ENCODE measurements around the gene ERC2. TPM values are rescaled to one million over a fixed set of nuclear protein-coding genes. Genes with fewer than 3 reads are reported as not detected.

The ERC2 gene
- total RNA-seq, 2 donors from 2014 or later = 0.21 to 0.30 TPM

DNA sequence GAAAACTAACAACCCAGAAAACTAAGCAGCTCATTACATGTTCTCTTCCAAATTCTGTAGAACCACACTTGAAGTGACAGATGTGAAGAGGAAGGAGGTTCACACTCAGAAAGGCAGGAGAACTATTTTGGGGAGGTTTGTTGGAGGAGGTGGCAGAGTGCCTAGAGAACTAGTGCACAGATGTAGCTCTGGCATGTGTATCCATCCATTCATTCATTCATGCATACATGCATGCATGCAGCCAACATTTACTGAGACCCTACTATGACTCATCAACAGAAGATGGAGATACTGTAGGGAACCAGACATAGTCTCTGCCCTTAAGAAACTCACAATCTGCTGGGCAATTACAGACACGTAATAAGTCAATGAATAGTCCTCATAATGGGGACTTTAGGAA lies 116.7 kb downstream of the ERC2 start:
- Histone ChIP-seq H3K4me1 (no peaks in the 10 kb centered on the region), H3K9ac (ENCODE audit: low read depth in 2 of 2, low read length in 2 of 2) (no peak overlapping the region), H3K27me3 (no peaks in the 10 kb centered on the region), H3K27ac (no peak overlapping the region), H3K4me3 (no peak overlapping the region), H3K36me3 (no peaks in the 10 kb centered on the region), H3K9me3 (no peaks in the 10 kb centered on the region)
- no peak for DNase-seq
- TF ChIP-seq, protein P1, sequence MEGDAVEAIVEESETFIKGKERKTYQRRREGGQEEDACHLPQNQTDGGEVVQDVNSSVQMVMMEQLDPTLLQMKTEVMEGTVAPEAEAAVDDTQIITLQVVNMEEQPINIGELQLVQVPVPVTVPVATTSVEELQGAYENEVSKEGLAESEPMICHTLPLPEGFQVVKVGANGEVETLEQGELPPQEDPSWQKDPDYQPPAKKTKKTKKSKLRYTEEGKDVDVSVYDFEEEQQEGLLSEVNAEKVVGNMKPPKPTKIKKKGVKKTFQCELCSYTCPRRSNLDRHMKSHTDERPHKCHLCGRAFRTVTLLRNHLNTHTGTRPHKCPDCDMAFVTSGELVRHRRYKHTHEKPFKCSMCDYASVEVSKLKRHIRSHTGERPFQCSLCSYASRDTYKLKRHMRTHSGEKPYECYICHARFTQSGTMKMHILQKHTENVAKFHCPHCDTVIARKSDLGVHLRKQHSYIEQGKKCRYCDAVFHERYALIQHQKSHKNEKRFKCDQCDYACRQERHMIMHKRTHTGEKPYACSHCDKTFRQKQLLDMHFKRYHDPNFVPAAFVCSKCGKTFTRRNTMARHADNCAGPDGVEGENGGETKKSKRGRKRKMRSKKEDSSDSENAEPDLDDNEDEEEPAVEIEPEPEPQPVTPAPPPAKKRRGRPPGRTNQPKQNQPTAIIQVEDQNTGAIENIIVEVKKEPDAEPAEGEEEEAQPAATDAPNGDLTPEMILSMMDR (IDR thresholded peaks at IDR 0.05) = no peak
- intact Hi-C loops (cut with DNase I) = no loop called here

DNA sequence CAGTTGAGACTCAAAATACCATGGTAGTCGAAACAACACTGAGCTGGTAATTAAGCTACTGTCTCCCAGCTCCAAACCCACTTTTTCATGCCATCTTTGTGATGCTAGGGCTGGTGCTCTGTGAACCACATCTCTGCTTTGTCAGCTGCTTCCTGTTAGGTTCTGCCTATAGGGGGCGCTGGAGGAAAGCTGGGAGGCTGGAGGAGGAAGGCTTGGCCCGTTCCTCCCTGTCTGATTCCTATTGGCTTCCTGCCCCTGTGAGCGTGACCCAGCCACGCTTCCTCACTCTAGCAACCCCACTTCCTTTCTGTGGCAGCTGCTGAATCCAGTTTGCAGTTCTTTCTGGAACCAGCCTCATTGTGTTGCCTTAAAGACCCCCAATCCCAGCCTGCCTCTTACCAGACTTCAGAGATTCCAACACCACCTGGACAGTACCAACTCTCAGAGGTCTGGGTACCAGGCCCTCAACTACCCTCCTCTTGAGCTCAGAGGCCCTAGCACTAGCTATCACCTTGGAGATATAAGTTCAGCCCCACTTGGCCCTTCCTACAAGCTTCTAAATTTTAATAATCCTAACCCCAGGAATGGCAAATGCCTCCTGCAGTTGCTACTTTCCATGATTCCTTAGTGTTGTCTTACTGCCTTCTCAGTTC lies 120.9 kb downstream of the ERC2 start:
- H3K27ac ChIP-seq = no peak overlapping the region
- H3K9ac ChIP-seq (ENCODE audit: low read depth in 2 of 2, low read length in 2 of 2) = no peak overlapping the region
- H3K4me1 ChIP-seq = no peaks in the 10 kb centered on the region
- DNase-seq = peak; percentile 32
- intact Hi-C loops (cut with DNase I) = no loop called here
- H3K4me3 ChIP-seq = no peak overlapping the region
- no peaks in the 10 kb centered on the region for H3K27me3 ChIP-seq
- H3K36me3 ChIP-seq = no peaks in the 10 kb centered on the region
- H3K9me3 ChIP-seq = no peaks in the 10 kb centered on the region
- TF ChIP-seq, protein P1 (IDR thresholded peaks at IDR 0.05) = no peak

DNA sequence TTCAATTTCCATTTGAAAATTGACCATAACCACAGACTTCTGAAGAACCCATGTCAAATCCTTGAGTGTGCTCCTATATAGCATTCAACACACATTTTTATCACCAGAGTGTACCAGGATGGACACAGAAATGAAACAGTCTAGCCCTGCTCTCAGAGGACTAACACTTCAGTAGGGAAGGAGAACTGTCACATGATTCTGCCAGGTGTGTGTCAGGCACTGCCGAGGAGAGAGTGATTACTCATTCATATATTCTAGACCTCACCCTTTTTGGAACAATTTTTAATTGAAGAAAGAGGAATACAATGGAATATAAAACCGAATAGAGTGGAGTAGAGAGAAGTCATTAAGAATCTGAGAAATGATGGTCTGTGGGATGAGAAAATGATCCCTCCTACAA lies 125.8 kb downstream of the ERC2 start:
- H3K27ac ChIP-seq = no peak overlapping the region
- DNase-seq = no peak
- intact Hi-C loops (cut with DNase I) = loop anchor here (5.0 kb wide), 1 partner anchor 105 kb away; no protein-coding TSS in a partner anchor
- TF ChIP-seq, protein P1 (IDR thresholded peaks at IDR 0.05) = no peak
- H3K9ac ChIP-seq (ENCODE audit: low read depth in 2 of 2, low read length in 2 of 2) = no peak overlapping the region
- H3K27me3 ChIP-seq = no peaks in the 10 kb centered on the region
- no peaks in the 10 kb centered on the region for H3K9me3 ChIP-seq
- H3K4me3 ChIP-seq = no peak overlapping the region
- H3K4me1 ChIP-seq = no peaks in the 10 kb centered on the region
- no peaks in the 10 kb centered on the region for H3K36me3 ChIP-seq

DNA sequence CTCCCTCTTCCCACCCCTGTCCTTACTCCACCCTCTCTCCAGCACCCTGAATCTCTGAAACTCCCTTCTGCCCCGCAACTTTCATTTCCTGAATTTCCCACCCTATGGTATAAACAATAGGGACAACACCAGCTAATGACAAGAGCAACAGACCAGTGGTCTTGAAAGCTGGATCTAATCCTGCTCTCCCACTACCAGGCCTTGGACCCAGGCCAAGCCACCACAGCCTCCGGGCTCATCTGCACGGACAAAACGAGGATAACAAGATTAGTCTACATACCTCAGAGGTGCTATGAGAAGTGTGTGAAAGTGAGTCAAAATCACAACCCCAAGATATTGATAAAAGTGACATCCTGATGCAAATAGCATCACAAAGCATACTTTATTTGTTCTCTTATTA lies 128.6 kb downstream of the ERC2 start:
- Histone ChIP-seq H3K4me1 (no peaks in the 10 kb centered on the region), H3K4me3 (no peak overlapping the region), H3K36me3 (no peaks in the 10 kb centered on the region), H3K27me3 (no peaks in the 10 kb centered on the region), H3K9ac (ENCODE audit: low read depth in 2 of 2, low read length in 2 of 2) (no peak overlapping the region), H3K9me3 (no peaks in the 10 kb centered on the region), H3K27ac (no peak overlapping the region)
- TF ChIP-seq, protein P1 (IDR thresholded peaks at IDR 0.05) = no peak
- DNase-seq = no peak
- intact Hi-C loops (cut with DNase I) = loop anchor here (5.0 kb wide), 2 partner anchors 108 to 153 kb away; no protein-coding TSS in a partner anchor

DNA sequence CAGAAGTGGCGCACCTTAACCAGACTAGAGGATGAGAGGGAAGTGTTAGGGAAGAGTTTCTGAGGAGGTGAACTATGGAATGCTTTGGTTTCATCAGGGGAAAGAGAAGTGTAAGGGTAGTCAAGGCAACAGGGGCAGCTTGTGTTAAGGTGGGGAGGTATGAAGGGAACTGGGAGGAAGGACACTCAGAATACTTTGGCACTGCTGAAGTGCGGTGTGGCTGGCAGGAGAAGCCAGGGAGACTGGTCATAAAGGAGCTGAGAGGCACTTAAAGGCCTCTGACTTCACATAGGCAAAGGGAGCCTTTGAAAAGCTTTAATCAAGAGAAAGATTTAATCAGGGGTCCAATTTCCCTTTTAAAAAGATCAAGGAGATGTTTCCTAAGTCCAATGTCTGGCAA lies 129.0 kb downstream of the ERC2 start:
- H3K36me3 ChIP-seq = no peaks in the 10 kb centered on the region
- no peaks in the 10 kb centered on the region for H3K4me1 ChIP-seq
- no peak for DNase-seq
- H3K4me3 ChIP-seq = no peak overlapping the region
- H3K27me3 ChIP-seq = no peaks in the 10 kb centered on the region
- no peak overlapping the region for H3K9ac ChIP-seq (ENCODE audit: low read depth in 2 of 2, low read length in 2 of 2)
- H3K9me3 ChIP-seq = no peaks in the 10 kb centered on the region
- H3K27ac ChIP-seq = no peak overlapping the region
- TF ChIP-seq, protein P1 (IDR thresholded peaks at IDR 0.05) = no peak
- intact Hi-C loops (cut with DNase I) = loop anchor here (5.0 kb wide), 1 partner anchor 153 kb away; no protein-coding TSS in a partner anchor
